Measurements from ENCODE around the gene WDHD1.
"Not testable (repeated sequence)": the region's sequence is repeated elsewhere in the genome, so short reads cannot be mapped to it uniquely, and the experiment has no call there.

WDHD1 gene

GRCh38 chr14:55047301-55048053, 20.6 kb upstream of the WDHD1 start:
- DNase-seq = no peak

DNA sequence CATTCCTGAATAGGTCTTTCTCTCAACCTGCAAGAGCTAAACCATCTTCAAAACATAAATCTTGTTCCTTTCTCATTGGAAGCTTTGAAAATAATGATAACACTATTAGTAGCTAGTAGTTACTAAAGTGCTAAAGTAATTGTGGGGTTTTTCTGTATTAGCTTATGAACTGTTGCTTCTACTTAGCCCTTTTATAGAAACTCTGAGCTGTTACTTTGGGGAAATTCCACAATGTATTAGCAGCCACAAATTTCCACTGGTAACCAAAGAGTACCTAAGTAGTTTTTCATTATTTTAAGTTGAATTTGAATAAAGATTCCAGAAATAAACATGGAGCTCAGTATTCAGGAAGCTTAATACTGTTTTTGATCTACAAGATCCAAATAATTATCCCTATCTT, 18.2 kb upstream of the WDHD1 start:
- DNase-seq = no peak

GRCh38 chr14:55043528-55043927, 16.6 kb upstream of the WDHD1 start:
- DNase-seq = no peak

GRCh38 chr14:55038708-55039107, 11.8 kb upstream of the WDHD1 start:
- no peak for DNase-seq

GRCh38 chr14:55037995-55038394, 11.1 kb upstream of the WDHD1 start:
- not testable (repeated sequence) for DNase-seq

GRCh38 chr14:55031190-55031589, 4.3 kb upstream of the WDHD1 start:
- no peak for DNase-seq

DNA sequence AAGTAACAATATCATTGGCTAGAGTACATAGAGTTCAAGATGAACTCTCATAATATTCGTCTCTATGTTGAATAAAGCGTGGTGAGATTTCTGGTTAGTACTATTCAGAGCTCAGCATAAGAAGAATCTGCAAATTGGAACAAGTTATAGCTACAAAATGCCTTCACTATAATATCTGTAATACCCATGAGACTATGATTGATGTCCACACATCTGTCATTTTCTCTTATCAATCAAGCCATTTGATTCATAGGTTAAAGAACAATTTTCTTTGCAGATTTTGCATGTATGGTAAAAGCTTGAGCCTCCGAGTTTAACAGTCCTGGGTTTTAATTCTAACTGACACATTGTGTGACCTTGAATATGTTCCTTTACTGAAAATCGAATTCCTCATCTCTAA, 1.6 kb upstream of the WDHD1 start:
- no peak for DNase-seq

GRCh38 chr14:55028066-55028465, 1.2 kb upstream of the WDHD1 start:
- no peak for DNase-seq

DNA sequence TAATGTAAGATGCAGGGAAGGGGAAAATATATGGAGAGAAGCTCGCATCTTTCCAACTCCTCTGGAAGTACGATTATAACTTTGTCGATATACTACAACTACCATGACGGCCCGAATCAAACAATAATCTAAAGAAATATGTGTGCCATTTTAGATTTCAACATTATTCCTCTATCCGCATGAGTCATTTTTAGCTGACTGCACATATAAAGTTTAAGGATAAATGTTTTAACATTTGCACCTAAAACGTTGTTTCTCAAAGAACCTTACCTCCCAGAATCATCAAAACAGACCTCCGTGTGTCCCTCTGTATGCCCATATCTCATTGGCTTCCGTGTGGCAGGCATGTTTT, 482 bp downstream of the WDHD1 start:
- DNase-seq = no peak

DNA sequence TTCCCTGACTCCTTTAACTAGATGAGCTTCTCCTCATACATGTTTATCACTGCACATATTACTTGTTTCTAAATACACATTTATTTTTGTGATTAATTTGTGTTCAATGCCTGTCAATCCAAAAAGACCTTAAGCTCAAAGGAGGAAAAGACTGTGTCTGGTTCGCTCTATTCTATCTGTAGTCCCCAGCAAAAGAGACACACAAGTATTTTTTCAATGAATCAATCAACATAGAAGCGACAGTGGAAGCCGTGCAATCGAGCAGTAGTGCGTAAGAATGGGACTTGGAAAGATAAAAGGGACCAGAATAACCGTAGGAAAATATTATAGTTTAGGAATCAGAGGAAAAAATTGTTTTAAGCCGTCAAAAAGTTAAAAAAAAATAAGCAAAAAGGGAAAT, 951 bp downstream of the WDHD1 start:
- DNase-seq = no peak

GRCh38 chr14:55024365-55024764, 2.5 kb downstream of the WDHD1 start:
- not testable (repeated sequence) for DNase-seq

- no peak for DNase-seq
Observed at GRCh38 chr14:55019968-55020554, 6.8 kb downstream of the WDHD1 start.

DNA sequence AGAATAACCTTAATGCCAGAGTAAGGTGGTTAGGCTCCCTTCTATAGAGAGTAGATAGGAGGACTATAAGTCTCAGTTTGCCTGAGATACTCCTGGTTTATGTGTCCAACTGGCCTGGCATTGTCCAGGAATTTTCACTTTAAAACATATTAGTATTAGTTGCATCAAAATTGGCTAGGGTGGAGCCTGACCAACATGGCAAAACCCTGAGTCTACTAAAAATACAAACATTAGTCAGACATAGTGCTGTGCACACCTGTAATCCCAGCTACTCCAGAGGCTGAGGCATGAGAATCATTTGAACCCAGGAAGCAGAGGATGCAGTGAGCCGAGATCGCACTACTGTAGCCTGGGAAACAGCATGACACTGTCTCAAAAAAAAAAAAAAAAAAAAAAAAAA, 11.9 kb downstream of the WDHD1 start:
- DNase-seq = no peak

- no peak for DNase-seq
Observed at GRCh38 chr14:55005071-55005470, 21.8 kb downstream of the WDHD1 start.

DNA sequence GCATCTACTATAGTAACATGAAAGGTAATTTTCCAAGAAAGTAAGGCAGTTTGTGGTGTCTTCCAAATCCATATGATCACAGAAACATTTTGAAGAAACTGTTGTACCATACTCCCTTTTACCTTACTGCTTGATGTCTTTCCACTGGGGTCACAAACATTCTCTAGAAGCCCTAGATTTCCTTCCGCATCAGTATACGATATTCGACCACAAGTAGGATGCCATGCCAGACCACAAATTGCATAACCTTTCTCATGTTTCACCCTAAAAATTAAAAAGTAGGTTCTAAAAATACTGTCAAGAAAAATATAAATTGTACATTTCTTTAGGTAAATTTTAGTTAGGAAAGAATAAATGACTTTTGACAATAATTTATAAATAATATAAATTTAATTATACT, 26.5 kb downstream of the WDHD1 start:
- peak in 1 of 2 donors; percentile 6 for DNase-seq

GRCh38 chr14:54985156-54985555, 41.7 kb downstream of the WDHD1 start:
- no peak for DNase-seq

- DNase-seq = peak in 1 of 2 donors; percentile 8
Observed at GRCh38 chr14:54981698-54982097, 45.2 kb downstream of the WDHD1 start.

DNA sequence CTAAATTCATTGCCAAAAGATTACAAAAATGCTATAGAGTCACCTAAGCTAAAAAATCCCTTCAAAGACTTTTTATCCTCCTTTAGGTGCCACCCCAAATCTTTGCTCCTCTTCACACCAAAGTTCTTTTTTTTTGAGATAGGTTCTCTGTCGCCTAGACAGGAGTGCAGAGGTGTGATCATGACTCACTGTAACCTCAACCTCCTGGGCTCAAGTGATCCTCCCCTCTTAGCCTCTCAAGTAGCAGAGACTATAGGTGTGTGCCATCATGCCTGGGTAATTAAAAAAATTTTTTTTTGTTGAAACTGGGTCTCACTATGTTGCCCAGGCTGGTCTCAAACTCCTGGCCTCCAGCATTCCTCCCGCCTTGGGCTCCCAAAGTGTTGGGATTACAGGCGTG, 47.9 kb downstream of the WDHD1 start:
- no peak for DNase-seq

GRCh38 chr14:54976316-54976715, 50.6 kb downstream of the WDHD1 start:
- DNase-seq = no peak

- DNase-seq = peak in 1 of 2 donors; percentile 2
Observed at GRCh38 chr14:54975856-54976255, 51.0 kb downstream of the WDHD1 start.

GRCh38 chr14:54974788-54975414, 52.0 kb downstream of the WDHD1 start:
- DNase-seq = no peak

DNA sequence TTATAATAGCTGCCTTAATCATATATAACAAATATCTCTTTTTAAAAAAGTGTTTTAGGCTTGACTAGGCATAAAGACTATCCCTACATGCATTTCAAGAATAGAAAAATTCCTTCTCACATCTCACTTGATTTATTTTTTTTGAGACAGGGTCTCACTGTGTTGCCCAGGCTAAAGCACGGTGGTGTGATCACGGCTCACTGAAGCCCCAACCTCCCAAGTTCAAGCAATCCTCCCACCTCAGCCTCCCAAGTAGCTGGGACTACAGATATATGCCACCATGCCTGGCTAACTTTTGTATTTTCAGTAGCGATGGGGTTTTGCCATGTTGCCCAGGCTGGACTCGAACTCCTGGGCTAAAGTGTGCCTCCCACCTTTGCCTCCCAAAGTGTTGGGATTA, 59.4 kb downstream of the WDHD1 start:
- no peak for DNase-seq

- no peak for DNase-seq
Observed at GRCh38 chr14:54955143-54955542, 71.8 kb downstream of the WDHD1 start.

GRCh38 chr14:54953609-54954008, 73.3 kb downstream of the WDHD1 start:
- not testable (repeated sequence) for DNase-seq

Data from CD4-positive, alpha-beta T cell treated with Interferon alpha-2 for 1 hour (primary cell).